Cerebellar cortex (tissue), 1 donor: ENCODE results near the gene TMEM117.
A peak's percentile ranks its signal among the peaks of the same experiment; 100 is the strongest.

Source experiments
- DNase-seq: peaks from one replicate; pipeline ENCODE4 v3.0.0-alpha.2; 2015; ENCODE audit warnings: low spot score

TMEM117 gene

GRCh38 chr12:43884683-43885410 is 49.0 kb downstream of the TMEM117 start:
- DNase-seq = no peak

- DNase-seq = no peak
These were observed 51.5 kb downstream of the TMEM117 start for GRCh38 chr12:43887397-43887796.

- no peak for DNase-seq
These were observed 56.1 kb downstream of the TMEM117 start for GRCh38 chr12:43891856-43892574.

- DNase-seq = no peak
These were observed 57.8 kb downstream of the TMEM117 start for GRCh38 chr12:43893670-43894069.

GRCh38 chr12:43895580-43896206 is 59.8 kb downstream of the TMEM117 start:
- no peak for DNase-seq

GRCh38 chr12:43896496-43896895 is 60.6 kb downstream of the TMEM117 start:
- no peak for DNase-seq

- no peak for DNase-seq
These were observed 62.6 kb downstream of the TMEM117 start for GRCh38 chr12:43898474-43898873.

GRCh38 chr12:43899574-43899973 is 63.7 kb downstream of the TMEM117 start:
- DNase-seq = no peak

GRCh38 chr12:43903686-43904085 is 67.8 kb downstream of the TMEM117 start:
- DNase-seq = no peak

- no peak for DNase-seq
These were observed 77.0 kb downstream of the TMEM117 start for GRCh38 chr12:43912859-43913258.

GRCh38 chr12:43914391-43914790 is 78.5 kb downstream of the TMEM117 start:
- no peak for DNase-seq

- DNase-seq = no peak
These were observed 79.1 kb downstream of the TMEM117 start for GRCh38 chr12:43914923-43915468.

- no peak for DNase-seq
These were observed 82.0 kb downstream of the TMEM117 start for GRCh38 chr12:43917896-43918295.

GRCh38 chr12:43921666-43922337 is 85.9 kb downstream of the TMEM117 start:
- DNase-seq = no peak

- DNase-seq = no peak
These were observed 94.2 kb downstream of the TMEM117 start for GRCh38 chr12:43930032-43930431.

GRCh38 chr12:43931187-43931586 is 95.3 kb downstream of the TMEM117 start:
- DNase-seq = no peak

- DNase-seq = no peak
These were observed 99.7 kb downstream of the TMEM117 start for GRCh38 chr12:43935581-43935980.

GRCh38 chr12:43937947-43938346 is 102.1 kb downstream of the TMEM117 start:
- no peak for DNase-seq

GRCh38 chr12:43942379-43942778 is 106.5 kb downstream of the TMEM117 start:
- no peak for DNase-seq

GRCh38 chr12:43945983-43946382 is 110.1 kb downstream of the TMEM117 start:
- DNase-seq = no peak

- DNase-seq = no peak
These were observed 115.4 kb downstream of the TMEM117 start for GRCh38 chr12:43951286-43951685.

- peak; percentile 58 for DNase-seq
These were observed 122.0 kb downstream of the TMEM117 start for GRCh38 chr12:43957732-43958372.
